Smooth muscle cell (in vitro differentiated cells): ENCODE results near the gene TASP1. TPM values are rescaled to one million over a fixed set of nuclear protein-coding genes. Genes with fewer than 3 reads are reported as not detected.

Source experiments
- DNase-seq: peaks from one replicate; lab custom pipeline; 2025; ENCODE audit not compliant: unreplicated experiment; lab: John Stamatoyannopoulos, UW
- H2AFZ ChIP-seq: fragments of 200-600 bp; sonication (generic); 2 replicates; pipeline ENCODE4 v1.6.0; 2016; ENCODE audit warnings: antibody characterized with exemption, low read depth, mild to moderate bottlenecking
- H3F3A ChIP-seq: fragments of 200-600 bp; sonication (generic); 2 replicates; pipeline ENCODE4 v1.6.0; 2017; ENCODE audit warnings: antibody characterized with exemption, low read depth
- H3K27ac ChIP-seq: fragments of 200-600 bp; sonication (generic); 2 replicates; pipeline ENCODE4 v1.5.1; 2016; ENCODE audit warnings: low read depth, mild to moderate bottlenecking
- H3K27me3 ChIP-seq: fragments of 200-600 bp; sonication (generic); 2 replicates; pipeline ENCODE4 v1.6.1; 2016; ENCODE audit warnings: low read depth, mild to moderate bottlenecking
- H3K36me3 ChIP-seq: fragments of 200-600 bp; sonication (generic); 2 replicates; pipeline ENCODE4 v1.5.1; 2016; ENCODE audit warnings: low read depth
- H3K4me1 ChIP-seq: fragments of 200-600 bp; sonication (generic); 2 replicates; pipeline ENCODE4 v1.5.1; 2016; ENCODE audit warnings: low read depth
- H3K4me2 ChIP-seq: fragments of 200-600 bp; sonication (generic); 2 replicates; pipeline ENCODE4 v1.6.0; 2016; ENCODE audit warnings: mild to moderate bottlenecking
- H3K4me3 ChIP-seq: fragments of 200-600 bp; sonication (generic); 2 replicates; pipeline ENCODE4 v1.5.1; 2016; ENCODE audit warnings: mild to moderate bottlenecking
- H3K79me2 ChIP-seq: fragments of 200-600 bp; sonication (generic); 2 replicates; pipeline ENCODE4 v1.6.0; 2016; ENCODE audit warnings: low read depth, mild to moderate bottlenecking
- H3K9ac ChIP-seq: fragments of 200-600 bp; sonication (generic); 2 replicates; pipeline ENCODE4 v1.6.0; 2016; ENCODE audit warnings: low read depth
- H3K9me3 ChIP-seq: fragments of 200-600 bp; sonication (generic); replicated peaks from 2 replicates; pipeline ENCODE4 v1.5.1; 2016; ENCODE audit warnings: low read depth
- H4K20me1 ChIP-seq: fragments of 200-600 bp; sonication (generic); 2 replicates; pipeline ENCODE4 v1.6.0; 2016; ENCODE audit warnings: low read depth
- WGBS: methylation state at CpG from one replicate; pipeline ENCODE4 v1.1.7; 2016; ENCODE audit warnings: low lambda C conversion rate; 5-methylcytosine and 5-hydroxymethylcytosine counted together
- polyA plus RNA-seq: library from polyadenylated mRNA; unstranded; fragments of >200 nt; fragmentation: Nextera tagmentation; extraction: Ambion mirVana; gene quantifications from 2 replicates; pipeline ENCODE4 v1.2.1, GENCODE V29; 2016
- total RNA-seq: library from RNA; depleted of rRNA; stranded (reverse); fragments of >200 nt; gene quantifications from 2 replicates; pipeline ENCODE4 v1.2.3, GENCODE V29; 2014
- TF ChIP-seq, protein P1 (sequence below): fragments of 200-600 bp; sonication (generic); IDR thresholded peaks from 2 replicates; pipeline ENCODE4 v1.5.1; 2017; ENCODE audit warnings: borderline replicate concordance, mild to moderate bottlenecking, antibody characterized with exemption; ENCODE audit not compliant: insufficient read depth, poor library complexity, severe bottlenecking

Gene TASP1
- total and polyA plus RNA-seq, 2 experiments from 2014 or later: 6.4 to 17.5 TPM

DNA sequence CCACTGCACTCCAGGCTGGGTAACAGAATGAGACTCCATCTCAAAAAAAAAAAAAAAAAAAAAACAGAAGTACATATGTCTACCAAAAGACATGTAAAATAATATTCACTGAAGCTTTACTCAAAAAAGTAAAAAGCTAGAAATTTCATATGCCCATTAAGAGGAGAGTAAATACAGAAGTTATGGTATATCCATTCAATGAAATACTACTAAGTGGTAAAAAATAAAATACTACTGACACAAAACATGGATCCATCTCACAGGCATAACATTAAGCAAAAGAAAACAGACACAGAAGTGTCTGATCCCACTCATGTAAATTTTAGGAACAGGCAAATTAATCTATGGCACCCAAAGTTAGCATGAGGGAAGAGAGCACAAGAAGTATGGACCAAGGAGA lies 52.6 kb downstream of the TASP1 start:
- H3K4me3 ChIP-seq: no peak overlapping the region
- H3K79me2 ChIP-seq: peaks cover 4% of the 10 kb centered on the region
- no peak overlapping the region for H3K4me2 ChIP-seq
- no peak overlapping the region for H3K9ac ChIP-seq
- no peak for DNase-seq
- no peak overlapping the region for H3K27ac ChIP-seq
- no peak overlapping the region for H2AFZ ChIP-seq
- TF ChIP-seq, protein P1, sequence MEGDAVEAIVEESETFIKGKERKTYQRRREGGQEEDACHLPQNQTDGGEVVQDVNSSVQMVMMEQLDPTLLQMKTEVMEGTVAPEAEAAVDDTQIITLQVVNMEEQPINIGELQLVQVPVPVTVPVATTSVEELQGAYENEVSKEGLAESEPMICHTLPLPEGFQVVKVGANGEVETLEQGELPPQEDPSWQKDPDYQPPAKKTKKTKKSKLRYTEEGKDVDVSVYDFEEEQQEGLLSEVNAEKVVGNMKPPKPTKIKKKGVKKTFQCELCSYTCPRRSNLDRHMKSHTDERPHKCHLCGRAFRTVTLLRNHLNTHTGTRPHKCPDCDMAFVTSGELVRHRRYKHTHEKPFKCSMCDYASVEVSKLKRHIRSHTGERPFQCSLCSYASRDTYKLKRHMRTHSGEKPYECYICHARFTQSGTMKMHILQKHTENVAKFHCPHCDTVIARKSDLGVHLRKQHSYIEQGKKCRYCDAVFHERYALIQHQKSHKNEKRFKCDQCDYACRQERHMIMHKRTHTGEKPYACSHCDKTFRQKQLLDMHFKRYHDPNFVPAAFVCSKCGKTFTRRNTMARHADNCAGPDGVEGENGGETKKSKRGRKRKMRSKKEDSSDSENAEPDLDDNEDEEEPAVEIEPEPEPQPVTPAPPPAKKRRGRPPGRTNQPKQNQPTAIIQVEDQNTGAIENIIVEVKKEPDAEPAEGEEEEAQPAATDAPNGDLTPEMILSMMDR: no peak
- no peaks in the 10 kb centered on the region for H4K20me1 ChIP-seq
- H3K27me3 ChIP-seq: no peaks in the 10 kb centered on the region
- no peaks in the 10 kb centered on the region for H3K9me3 ChIP-seq
- no peaks in the 10 kb centered on the region for H3F3A ChIP-seq
- peaks cover 8% of the 10 kb centered on the region for H3K36me3 ChIP-seq
- H3K4me1 ChIP-seq: no peaks in the 10 kb centered on the region

DNA sequence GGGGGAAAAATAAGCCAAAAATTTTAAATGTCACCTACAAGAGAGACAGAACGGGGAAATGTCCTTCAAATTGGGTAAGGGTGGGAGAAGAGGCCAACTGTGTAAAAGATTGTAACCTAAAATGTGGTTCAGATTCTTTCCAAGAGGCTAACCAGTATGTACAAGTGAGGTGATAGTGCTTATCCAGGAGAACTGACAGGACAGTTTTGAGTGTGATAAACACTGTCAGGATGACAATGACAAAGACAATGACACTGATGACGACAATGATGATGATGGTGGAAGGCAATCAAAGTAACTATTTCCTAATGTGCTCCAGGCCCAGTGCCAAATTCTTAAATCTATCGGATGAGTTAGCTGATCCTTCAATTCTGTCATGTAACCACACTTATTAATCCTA lies 57.3 kb downstream of the TASP1 start:
- TF ChIP-seq, protein P1: no peak
- Histone ChIP-seq H2AFZ (no peak overlapping the region), H3K27me3 (no peaks in the 10 kb centered on the region), H3K9ac (no peak overlapping the region), H3K4me1 (no peaks in the 10 kb centered on the region), H3F3A (no peaks in the 10 kb centered on the region), H3K9me3 (no peaks in the 10 kb centered on the region), H3K4me2 (no peak overlapping the region), H4K20me1 (no peaks in the 10 kb centered on the region), H3K27ac (no peak overlapping the region), H3K79me2 (peaks cover 2% of the 10 kb centered on the region), H3K4me3 (no peak overlapping the region), H3K36me3 (peaks cover 8% of the 10 kb centered on the region)
- WGBS: 94% methylated on average over 3 of the region's 3 CpGs
- DNase-seq: no peak

DNA sequence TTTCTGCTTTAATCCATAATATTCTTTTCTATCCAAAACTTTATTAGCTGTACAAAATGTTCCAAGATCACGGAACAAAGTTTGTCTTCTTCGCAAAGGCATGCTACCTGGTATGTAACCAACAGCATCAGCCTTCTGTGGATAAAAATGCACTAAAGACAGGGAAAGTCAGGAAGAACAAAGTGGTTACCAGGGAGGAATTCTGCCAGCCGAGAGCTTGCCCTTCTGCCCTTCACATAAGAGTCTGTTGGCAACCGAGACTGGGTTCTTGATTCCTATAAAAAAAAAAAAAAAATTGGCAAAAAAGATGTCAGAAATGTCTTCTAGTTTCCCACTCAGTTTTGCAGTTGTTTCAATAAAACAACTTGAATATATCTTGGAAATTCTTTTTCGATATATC lies 58.0 kb downstream of the TASP1 start:
- no peak overlapping the region for H3K9ac ChIP-seq
- TF ChIP-seq, protein P1: no peak
- H3K79me2 ChIP-seq: no peaks in the 10 kb centered on the region
- DNase-seq: no peak
- no peaks in the 10 kb centered on the region for H3K4me1 ChIP-seq
- no peak overlapping the region for H3K4me2 ChIP-seq
- WGBS: 99% methylated on average over 5 of the region's 5 CpGs
- no peak overlapping the region for H2AFZ ChIP-seq
- H3K27ac ChIP-seq: no peak overlapping the region
- no peaks in the 10 kb centered on the region for H3K9me3 ChIP-seq
- H3K36me3 ChIP-seq: peaks cover 8% of the 10 kb centered on the region
- H3F3A ChIP-seq: no peaks in the 10 kb centered on the region
- H3K4me3 ChIP-seq: no peak overlapping the region
- H4K20me1 ChIP-seq: no peaks in the 10 kb centered on the region
- no peaks in the 10 kb centered on the region for H3K27me3 ChIP-seq

DNA sequence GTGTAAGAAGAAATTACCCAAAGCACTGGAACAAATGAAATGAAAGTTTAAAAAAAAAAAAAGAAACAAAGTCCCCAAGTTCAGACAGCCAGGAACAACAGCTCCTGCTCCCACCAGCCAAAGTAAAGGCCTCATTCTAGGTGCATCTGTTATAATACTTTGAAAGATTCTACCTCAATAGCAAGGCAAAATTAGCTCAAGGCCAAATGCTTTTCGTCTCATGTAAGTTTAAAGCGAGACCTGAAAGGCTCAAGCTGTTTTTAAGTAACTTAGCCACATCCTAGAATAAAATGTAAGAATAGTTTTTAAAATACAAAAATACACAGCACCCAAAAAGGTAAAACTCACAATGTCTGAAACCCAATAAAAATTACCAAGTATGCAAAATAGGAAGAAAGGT lies 64.7 kb downstream of the TASP1 start:
- H3K4me1 ChIP-seq: no peaks in the 10 kb centered on the region

More for the DNA sequence above, 64.7 kb downstream of the TASP1 start:
- DNase-seq: no peak
- 91% methylated on average over 2 of the region's 2 CpGs for WGBS
- H3K36me3 ChIP-seq: peaks cover 10% of the 10 kb centered on the region
- no peak overlapping the region for H3K4me3 ChIP-seq
- H3K9ac ChIP-seq: no peak overlapping the region
- no peak overlapping the region for H3K4me2 ChIP-seq
- H3K27ac ChIP-seq: no peak overlapping the region
- no peaks in the 10 kb centered on the region for H4K20me1 ChIP-seq
- no peaks in the 10 kb centered on the region for H3K27me3 ChIP-seq
- H3K79me2 ChIP-seq: no peaks in the 10 kb centered on the region
- TF ChIP-seq, protein P1: no peak
- no peaks in the 10 kb centered on the region for H3K9me3 ChIP-seq
- no peak overlapping the region for H2AFZ ChIP-seq
- no peaks in the 10 kb centered on the region for H3F3A ChIP-seq
